Measurements from ENCODE around the gene MISP. TPM values are rescaled to one million over a fixed set of nuclear protein-coding genes. Genes with fewer than 3 reads are reported as not detected.

MISP gene
- total and polyA plus RNA-seq, 2 of the 13 experiments (the other 11 are each of a cell fraction or from before 2014, with no cell fraction given) = 0.67 to 1.3 TPM

GRCh38 chr19:782185-782877, 31.4 kb downstream of the MISP start (continued):
- TF ChIP-seq PAXIP1 (CRISPR knock-in tag; conservative IDR thresholded peaks at IDR 0.05) (peak; percentile 87), ETV5 (CRISPR knock-in tag; IDR thresholded peaks at IDR 0.05; ENCODE audit: borderline replicate concordance) (peak; percentile 52; the same call in 1 of the 2 replicates), ZNF704 (CRISPR knock-in tag; IDR thresholded peaks at IDR 0.05; ENCODE audit: borderline replicate concordance) (no peak), EEA1 (CRISPR knock-in tag; IDR thresholded peaks at IDR 0.05; ENCODE audit: borderline replicate concordance) (no peak), FOXA1 (IDR thresholded peaks at IDR 0.05) (no peak), FOXA1 (CRISPR knock-in tag; IDR thresholded peaks at IDR 0.05) (peak; percentile 76), ZNF18 (CRISPR knock-in tag; IDR thresholded peaks at IDR 0.05; ENCODE audit: insufficient replicate concordance) (no peak), NR3C1 (CRISPR knock-in tag; IDR thresholded peaks at IDR 0.05) (no peak), ZNF780A (CRISPR knock-in tag; IDR thresholded peaks at IDR 0.05) (no peak), ARHGAP35 (CRISPR knock-in tag; IDR thresholded peaks at IDR 0.05; ENCODE audit: borderline replicate concordance) (0 out of 2 replicates have a peak, but pooled peaks have one; percentile 41), ZSCAN9 (CRISPR knock-in tag; IDR thresholded peaks at IDR 0.05; ENCODE audit: borderline replicate concordance) (peak; percentile 64), CBFB (CRISPR knock-in tag; IDR thresholded peaks at IDR 0.05) (no peak), ZMYM4 (CRISPR knock-in tag; IDR thresholded peaks at IDR 0.05) (0 out of 2 replicates have a peak, but pooled peaks have one; percentile 7), AKAP8 (CRISPR knock-in tag; IDR thresholded peaks at IDR 0.05) (peak; percentile 34; the same call in 1 of the 2 replicates)

Data from HepG2 (cell line).